NB4 (cell line): Measurements from ENCODE around the gene CCDC51.
"Not testable (repeated sequence)": the region's sequence is repeated elsewhere in the genome, so short reads cannot be mapped to it uniquely, and the experiment has no call there.

Source experiments
- CTCF ChIP-seq: IDR thresholded peaks from one replicate; pipeline ENCODE4 v1.5.1; 2012; ENCODE audit warnings: low read depth, low read length
- MAX ChIP-seq: IDR thresholded peaks from 2 replicates; pipeline ENCODE4 v1.6.1; 2011; ENCODE audit warnings: low read depth, low read length

GRCh38 chr3:48461767-48462166, 21.8 kb upstream of the CCDC51 start:
- TF ChIP-seq CTCF, MAX: not testable (repeated sequence)
